Uterus (tissue), 2 donors: Measurements from ENCODE around the gene ARFIP1.
"Not testable (repeated sequence)": the region's sequence is repeated elsewhere in the genome, so short reads cannot be mapped to it uniquely, and the experiment has no call there.

Source experiments
- POLR2A ChIP-seq, 2 donors: fragments of 450-650 bp; IDR thresholded peaks; one replicate each; pipeline ENCODE4 v1.6.1; 2016; ENCODE audit warnings: antibody characterized with exemption in 2 of 2, mild to moderate bottlenecking in 1 of 2, moderate library complexity in 1 of 2
- TF ChIP-seq, protein P1 (sequence below), 4 experiments: fragments of 200-600 bp in 2 of 4; fragments of 450-650 bp in 2 of 4; sonication (generic) in 2 of 4; IDR thresholded peaks; one replicate each; pipeline ENCODE4 v1.5.1; 2016 to 2019; ENCODE audit warnings: antibody characterized with exemption in 4 of 4, mild to moderate bottlenecking in 2 of 4, moderate library complexity in 1 of 4

DNA sequence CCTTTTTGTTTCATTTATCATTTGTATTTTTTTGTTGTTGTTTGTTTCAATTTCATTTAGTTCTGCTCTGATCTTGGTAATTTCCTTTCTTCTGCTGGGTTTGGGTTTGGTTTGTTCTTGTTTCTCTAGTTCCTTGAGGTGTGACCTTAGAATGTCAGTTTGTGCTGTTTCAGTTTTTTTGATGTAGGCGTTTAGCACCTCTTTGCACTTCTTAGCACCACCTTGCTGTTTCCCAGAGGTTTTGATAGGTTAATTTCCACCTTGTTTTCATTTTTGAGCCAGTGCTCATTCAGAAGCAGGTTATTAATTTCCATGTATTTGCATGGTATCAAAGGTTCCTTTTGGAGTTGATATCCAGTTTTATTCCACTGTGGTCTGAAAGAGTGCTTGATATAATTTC lies 60.0 kb downstream of the ARFIP1 start:
- TF ChIP-seq, protein P1, sequence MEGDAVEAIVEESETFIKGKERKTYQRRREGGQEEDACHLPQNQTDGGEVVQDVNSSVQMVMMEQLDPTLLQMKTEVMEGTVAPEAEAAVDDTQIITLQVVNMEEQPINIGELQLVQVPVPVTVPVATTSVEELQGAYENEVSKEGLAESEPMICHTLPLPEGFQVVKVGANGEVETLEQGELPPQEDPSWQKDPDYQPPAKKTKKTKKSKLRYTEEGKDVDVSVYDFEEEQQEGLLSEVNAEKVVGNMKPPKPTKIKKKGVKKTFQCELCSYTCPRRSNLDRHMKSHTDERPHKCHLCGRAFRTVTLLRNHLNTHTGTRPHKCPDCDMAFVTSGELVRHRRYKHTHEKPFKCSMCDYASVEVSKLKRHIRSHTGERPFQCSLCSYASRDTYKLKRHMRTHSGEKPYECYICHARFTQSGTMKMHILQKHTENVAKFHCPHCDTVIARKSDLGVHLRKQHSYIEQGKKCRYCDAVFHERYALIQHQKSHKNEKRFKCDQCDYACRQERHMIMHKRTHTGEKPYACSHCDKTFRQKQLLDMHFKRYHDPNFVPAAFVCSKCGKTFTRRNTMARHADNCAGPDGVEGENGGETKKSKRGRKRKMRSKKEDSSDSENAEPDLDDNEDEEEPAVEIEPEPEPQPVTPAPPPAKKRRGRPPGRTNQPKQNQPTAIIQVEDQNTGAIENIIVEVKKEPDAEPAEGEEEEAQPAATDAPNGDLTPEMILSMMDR (IDR thresholded peaks at IDR 0.05), result not testable (repeated sequence)
- not testable (repeated sequence) for TF ChIP-seq POLR2A (IDR thresholded peaks at IDR 0.05)
